SK-N-SH (cell line): ENCODE data around the gene CT47B1. TPM values are rescaled to one million over a fixed set of nuclear protein-coding genes. Genes with fewer than 3 reads are reported as not detected.
"Not testable (repeated sequence)": the region's sequence is repeated elsewhere in the genome, so short reads cannot be mapped to it uniquely, and the experiment has no call there.

ENCODE experiments used
- CTCF ChIA-PET: fragments of 300-600, 350-600 bp; formaldehyde crosslinking; extraction: SDS; loops from one replicate; lab custom pipeline; 2021; lab: Yijun Ruan, JAX
- POLR2A ChIA-PET: fragments of 350-600 bp; sonication (Branson Sonifier 250); formaldehyde crosslinking; extraction: SDS; loops from one replicate; lab custom pipeline; 2020; ENCODE audit warnings: antibody characterized with exemption, inconsistent platforms; lab: Yijun Ruan, JAX
- DNase-seq: peaks from one replicate; pipeline ENCODE4 v3.0.0; 2012
- H2AFZ ChIP-seq: fragments of 200-600 bp; sonication (generic); 2 replicates; pipeline ENCODE4 v1.8.1; 2016; ENCODE audit warnings: antibody characterized with exemption, mild to moderate bottlenecking, low read depth
- H3F3A ChIP-seq: fragments of 200-600 bp; sonication (generic); replicated peaks from 2 replicates; pipeline ENCODE3; 2016; ENCODE audit warnings: antibody characterized with exemption, mild to moderate bottlenecking; ENCODE audit not compliant: insufficient read depth
- H3K27ac ChIP-seq, 2 experiments: fragments of 200-500 bp in 1 of 2; fragments of 200-600 bp in 1 of 2; sonication (Bioruptor generic) in 1 of 2; sonication (generic), shearing (Covaris generic) in 1 of 2; 2 replicates each; pipeline versions ENCODE4 v1.5.1 to v1.6.1; 2014 to 2016; ENCODE audit warnings: low read depth in 2 of 2, inconsistent platforms in 1 of 2, low read length in 1 of 2, mild to moderate bottlenecking in 1 of 2, mixed read lengths in 1 of 2
- H3K27me3 ChIP-seq: fragments of 200-600 bp; sonication (generic), shearing (Covaris generic); 2 replicates; pipeline ENCODE4 v1.6.1; 2016; ENCODE audit warnings: mixed run types; ENCODE audit not compliant: insufficient read depth
- H3K36me3 ChIP-seq, 2 experiments: fragments of 200-500 bp in 1 of 2; fragments of 200-600 bp in 1 of 2; sonication (Bioruptor generic) in 1 of 2; sonication (generic) in 1 of 2; replicated peaks in 1 of 2; 2 replicates each; pipeline versions ENCODE3 to v1.5.1; 2014 to 2016; ENCODE audit warnings: low read length in 1 of 2, mild to moderate bottlenecking in 1 of 2; ENCODE audit not compliant: insufficient read depth in 2 of 2, control insufficient read depth in 1 of 2
- H3K4me1 ChIP-seq, 2 experiments: fragments of 200-500 bp in 1 of 2; fragments of 200-600 bp in 1 of 2; sonication (Bioruptor generic) in 1 of 2; sonication (generic), shearing (Covaris generic) in 1 of 2; 2 replicates each; pipeline versions ENCODE4 v1.5.1 to v1.6.1; 2014 to 2016; ENCODE audit warnings: low read depth in 1 of 2, low read length in 1 of 2, mixed run types in 1 of 2; ENCODE audit not compliant: insufficient read depth in 2 of 2, control insufficient read depth in 1 of 2
- H3K4me2 ChIP-seq: fragments of 200-600 bp; sonication (generic), shearing (Covaris generic); 2 replicates; pipeline ENCODE4 v1.6.1; 2017; ENCODE audit warnings: mixed run types
- H3K4me3 ChIP-seq, 2 experiments: fragments of 200-500 bp in 1 of 2; fragments of 200-600 bp in 1 of 2; sonication (Bioruptor generic) in 1 of 2; sonication (generic), shearing (Covaris generic) in 1 of 2; 2 replicates each; pipeline versions ENCODE4 v1.5.1 to v1.8.1; 2014 to 2016; ENCODE audit warnings: low read depth in 2 of 2, inconsistent platforms in 1 of 2, low read length in 1 of 2, mild to moderate bottlenecking in 1 of 2, mixed read lengths in 1 of 2, moderate library complexity in 1 of 2
- H3K79me2 ChIP-seq: fragments of 200-600 bp; sonication (generic); 2 replicates; pipeline ENCODE4 v1.8.1; 2017; ENCODE audit warnings: mild to moderate bottlenecking; ENCODE audit not compliant: insufficient read depth
- H3K9ac ChIP-seq: fragments of 200-600 bp; sonication (generic); 2 replicates; pipeline ENCODE4 v1.6.1; 2017; ENCODE audit warnings: mixed run types
- H3K9me2 ChIP-seq: fragments of 200-600 bp; sonication (generic); 2 replicates; pipeline ENCODE4 v1.6.1; 2017; ENCODE audit warnings: mixed run types
- H3K9me3 ChIP-seq: fragments of 200-600 bp; sonication (generic); 2 replicates; pipeline ENCODE4 v1.6.1; 2017; ENCODE audit warnings: mixed run types, mild to moderate bottlenecking, moderate library complexity
- H4K20me1 ChIP-seq: fragments of 200-600 bp; sonication (generic); 2 replicates; pipeline ENCODE4 v1.6.1; 2017; ENCODE audit warnings: mild to moderate bottlenecking, mixed run types; ENCODE audit not compliant: insufficient read depth
- CTCF ChIP-seq: fragments of 200-600 bp; sonication (generic); IDR thresholded peaks from 2 replicates; pipeline ENCODE4 v1.6.1; 2017; ENCODE audit warnings: antibody characterized with exemption, mild to moderate bottlenecking, moderate library complexity
- EP300 ChIP-seq, 2 experiments: IDR thresholded peaks; 2 replicates each; pipeline versions ENCODE4 v1.4.0 to v1.6.1; 2012; ENCODE audit warnings: borderline replicate concordance in 1 of 2, low read depth in 1 of 2, low read length in 1 of 2
- PBX3 ChIP-seq: IDR thresholded peaks from 2 replicates; pipeline ENCODE4; 2012
- WGBS: methylation state at CpG from one replicate; pipeline ENCODE4 v1.1.6; 2017; ENCODE audit warnings: low lambda C conversion rate; 5-methylcytosine and 5-hydroxymethylcytosine counted together
- polyA plus RNA-seq, 3 experiments: library from polyadenylated mRNA; depleted of rRNA; stranded (reverse); fragments of >200 nt; gene quantifications; 2 replicates each; pipeline ENCODE4 v1.2.3, GENCODE V29; 2012

CT47B1 gene
- polyA plus RNA-seq (2012; rRNA removed) = not detected in 2 replicates
- polyA plus RNA-seq (2012; cell fraction: cytosol; rRNA removed) = not detected in 2 replicates
- polyA plus RNA-seq (2012; cell fraction: nucleus; rRNA removed) = not detected in 2 replicates

- H3K4me3 ChIP-seq, H3K9me3 ChIP-seq, POLR2A ChIA-PET, H3K27me3 ChIP-seq, H2AFZ ChIP-seq, CTCF ChIA-PET, H4K20me1 ChIP-seq, H3K27ac ChIP-seq, H3K79me2 ChIP-seq, H3K36me3 ChIP-seq, DNase-seq, H3K4me1 ChIP-seq, H3K4me2 ChIP-seq, H3K9me2 ChIP-seq, H3K9ac ChIP-seq, H3F3A ChIP-seq: not testable (repeated sequence)
- WGBS = no CpG with 5 or more reads among the region's 7 CpGs
Observed at GRCh38 chrX:120875766-120876165, at the start of gene CT47B1. CT47B1 (minus strand) TSS chrX:120875866; CDS start chrX:120875670, 196 bp downstream.

- Histone ChIP-seq H3F3A (no peaks in the 10 kb centered on the region), H3K4me1 (no peaks in the 10 kb centered on the region), H3K9me3 (no peaks in the 10 kb centered on the region), H3K4me3 (no peak overlapping the region), H3K9ac (no peak overlapping the region), H4K20me1 (no peaks in the 10 kb centered on the region), H3K27ac (no peak overlapping the region), H2AFZ (no peak overlapping the region), H3K36me3 (no peaks in the 10 kb centered on the region), H3K79me2 (no peaks in the 10 kb centered on the region), H3K4me2 (no peak overlapping the region), H3K9me2 (no peaks in the 10 kb centered on the region), H3K27me3 (peaks cover 9% of the 10 kb centered on the region; the same call in 1 of the 2 replicates)
- POLR2A ChIA-PET = no interaction called here
- peak; percentile 11 for DNase-seq
- 41% methylated on average over 32 of the region's 61 CpGs for WGBS
- CTCF ChIA-PET = no interaction called here
- no peak for TF ChIP-seq PBX3
Observed at GRCh38 chrX:120874678-120875557, 748 bp downstream of the CT47B1 start.

- Histone ChIP-seq H3K9me3 (no peaks in the 10 kb centered on the region), H3K79me2 (no peaks in the 10 kb centered on the region), H3K4me2 (no peak overlapping the region), H2AFZ (no peak overlapping the region), H3K36me3 (no peaks in the 10 kb centered on the region), H3K9me2 (no peaks in the 10 kb centered on the region), H3K27ac (no peak overlapping the region), H3K27me3 (no peaks in the 10 kb centered on the region), H4K20me1 (no peaks in the 10 kb centered on the region), H3F3A (no peaks in the 10 kb centered on the region), H3K4me1 (no peaks in the 10 kb centered on the region), H3K9ac (no peak overlapping the region)
- POLR2A ChIA-PET = no interaction called here
- DNase-seq = no peak
- WGBS = 21% methylated on average over 3 of the region's 4 CpGs
- TF ChIP-seq CTCF = peak; percentile 23; the same call in 1 of the 2 replicates
- no peak for TF ChIP-seq EP300 (IDR thresholded peaks at IDR 0.05; ENCODE audit: borderline replicate concordance in 1 of 2, low read depth in 1 of 2, low read length in 1 of 2)
- TF ChIP-seq, all 33 proteins: peak for 1
- H3K4me3 ChIP-seq = no peak overlapping the region
- CTCF ChIA-PET = no interaction called here
Observed at GRCh38 chrX:120857240-120857639, 18.4 kb downstream of the CT47B1 start.
